PC-3 (cell line): ENCODE measurements around the gene MAP7.

Experiments
- EZH2 ChIP-seq: fragments of 300-600 bp; sonication (generic); IDR thresholded peaks from one replicate; pipeline ENCODE4 v1.6.1; 2017; ENCODE audit warnings: antibody characterized with exemption, mild to moderate bottlenecking, low read length; ENCODE audit not compliant: unreplicated experiment
- EZH2phosphoT487 ChIP-seq: fragments of 300-600 bp; sonication (generic); IDR thresholded peaks from 2 replicates; pipeline ENCODE4 v1.6.1; 2018; ENCODE audit warnings: mild to moderate bottlenecking, antibody characterized with exemption, low read length, borderline replicate concordance
- TF ChIP-seq, protein P1 (sequence below): fragments of 300-600 bp; sonication (generic); conservative IDR thresholded peaks from 2 replicates; pipeline ENCODE4 v1.5.1; 2017; ENCODE audit warnings: antibody characterized with exemption, low read depth, mild to moderate bottlenecking, low read length

DNA sequence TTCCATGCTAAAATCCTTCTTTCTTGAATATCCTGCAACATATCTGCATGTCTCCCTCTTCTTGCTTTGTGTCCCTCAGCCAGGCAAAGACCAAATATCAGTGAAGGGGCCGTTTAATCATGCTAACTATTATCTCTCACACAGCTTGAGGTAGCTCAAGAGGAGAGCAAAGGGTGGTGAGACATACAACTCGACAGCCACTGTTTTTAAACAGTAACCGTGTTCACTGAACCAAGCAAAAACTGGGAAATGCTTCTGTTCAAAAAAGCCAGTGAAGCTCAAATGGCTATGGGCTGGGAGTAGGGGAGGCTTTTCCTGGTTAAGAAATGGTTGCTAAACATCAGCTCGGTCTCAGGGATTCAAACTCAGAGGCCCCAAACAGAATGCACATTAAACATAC, 83.4 kb downstream of the MAP7 start:
- TF ChIP-seq, protein P1, sequence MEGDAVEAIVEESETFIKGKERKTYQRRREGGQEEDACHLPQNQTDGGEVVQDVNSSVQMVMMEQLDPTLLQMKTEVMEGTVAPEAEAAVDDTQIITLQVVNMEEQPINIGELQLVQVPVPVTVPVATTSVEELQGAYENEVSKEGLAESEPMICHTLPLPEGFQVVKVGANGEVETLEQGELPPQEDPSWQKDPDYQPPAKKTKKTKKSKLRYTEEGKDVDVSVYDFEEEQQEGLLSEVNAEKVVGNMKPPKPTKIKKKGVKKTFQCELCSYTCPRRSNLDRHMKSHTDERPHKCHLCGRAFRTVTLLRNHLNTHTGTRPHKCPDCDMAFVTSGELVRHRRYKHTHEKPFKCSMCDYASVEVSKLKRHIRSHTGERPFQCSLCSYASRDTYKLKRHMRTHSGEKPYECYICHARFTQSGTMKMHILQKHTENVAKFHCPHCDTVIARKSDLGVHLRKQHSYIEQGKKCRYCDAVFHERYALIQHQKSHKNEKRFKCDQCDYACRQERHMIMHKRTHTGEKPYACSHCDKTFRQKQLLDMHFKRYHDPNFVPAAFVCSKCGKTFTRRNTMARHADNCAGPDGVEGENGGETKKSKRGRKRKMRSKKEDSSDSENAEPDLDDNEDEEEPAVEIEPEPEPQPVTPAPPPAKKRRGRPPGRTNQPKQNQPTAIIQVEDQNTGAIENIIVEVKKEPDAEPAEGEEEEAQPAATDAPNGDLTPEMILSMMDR: no peak
- TF ChIP-seq EZH2phosphoT487 (no peak), EZH2 (no peak)
